H7 (cell line): ENCODE data around the gene KRT80. TPM values are rescaled to one million over a fixed set of nuclear protein-coding genes. Genes with fewer than 3 reads are reported as not detected.

Source experiments
- DNase-seq: peaks from one replicate; pipeline ENCODE4 v3.0.0; 2012
- H3K27me3 ChIP-seq: 2 replicates; pipeline ENCODE4 v1.6.0; 2011; ENCODE audit warnings: mild to moderate bottlenecking, low read length; ENCODE audit not compliant: control insufficient read depth, insufficient read depth
- H3K36me3 ChIP-seq: replicated peaks from 2 replicates; pipeline ENCODE4 v1.5.1; 2011; ENCODE audit warnings: low read length; ENCODE audit not compliant: control insufficient read depth, insufficient read depth
- H3K4me3 ChIP-seq: 2 replicates; pipeline ENCODE4 v1.5.1; 2011; ENCODE audit warnings: low read depth, mild to moderate bottlenecking, control low read depth, low read length, moderate library complexity; ENCODE audit not compliant: insufficient read depth
- total RNA-seq: library from RNA; depleted of rRNA; stranded (reverse); fragments of >200 nt; shearing (Covaris generic); gene quantifications from 2 replicates; pipeline ENCODE4 v1.2.3, GENCODE V29; 2014

Gene KRT80
- total RNA-seq, 1 experiment from 2014 or later, result not detected

GRCh38 chr12:52200781-52201450 lies 9.1 kb upstream of the KRT80 start:
- H3K36me3 ChIP-seq, result no peaks in the 10 kb centered on the region
- no peaks in the 10 kb centered on the region for H3K27me3 ChIP-seq
- H3K4me3 ChIP-seq, result no peak overlapping the region
- DNase-seq, result peak; percentile 74

GRCh38 chr12:52200086-52200780 lies 8.4 kb upstream of the KRT80 start:
- Histone ChIP-seq H3K4me3 (no peak overlapping the region), H3K36me3 (no peaks in the 10 kb centered on the region), H3K27me3 (no peaks in the 10 kb centered on the region)
- peak; percentile 91 for DNase-seq

- no peak overlapping the region for H3K4me3 ChIP-seq
- no peak for DNase-seq
- no peaks in the 10 kb centered on the region for H3K27me3 ChIP-seq
- H3K36me3 ChIP-seq, result no peaks in the 10 kb centered on the region
These were observed 7.6 kb upstream of the KRT80 start for GRCh38 chr12:52199294-52199919.

GRCh38 chr12:52198454-52199215 lies 6.8 kb upstream of the KRT80 start:
- no peak for DNase-seq
- H3K27me3 ChIP-seq, result no peaks in the 10 kb centered on the region

GRCh38 chr12:52197371-52198231 lies 5.8 kb upstream of the KRT80 start:
- H3K4me3 ChIP-seq, result no peak overlapping the region
- DNase-seq, result no peak
- no peaks in the 10 kb centered on the region for H3K36me3 ChIP-seq
- no peaks in the 10 kb centered on the region for H3K27me3 ChIP-seq

More at GRCh38 chr12:52198454-52199215, 6.8 kb upstream of the KRT80 start:
- H3K4me3 ChIP-seq, result no peak overlapping the region
- no peaks in the 10 kb centered on the region for H3K36me3 ChIP-seq

GRCh38 chr12:52195065-52195730 lies 3.4 kb upstream of the KRT80 start:
- DNase-seq, result no peak
- Histone ChIP-seq H3K27me3 (no peaks in the 10 kb centered on the region), H3K4me3 (no peak overlapping the region)

GRCh38 chr12:52193991-52194390 lies 2.2 kb upstream of the KRT80 start:
- DNase-seq, result no peak
- H3K36me3 ChIP-seq, result no peaks in the 10 kb centered on the region
- no peaks in the 10 kb centered on the region for H3K27me3 ChIP-seq
- H3K4me3 ChIP-seq, result no peak overlapping the region

More at GRCh38 chr12:52195065-52195730, 3.4 kb upstream of the KRT80 start:
- H3K36me3 ChIP-seq, result no peaks in the 10 kb centered on the region

GRCh38 chr12:52193532-52193931 lies 1.7 kb upstream of the KRT80 start:
- Histone ChIP-seq H3K27me3 (no peaks in the 10 kb centered on the region), H3K36me3 (no peaks in the 10 kb centered on the region), H3K4me3 (no peak overlapping the region)
- DNase-seq, result no peak

- DNase-seq, result no peak
- Histone ChIP-seq H3K36me3 (no peaks in the 10 kb centered on the region), H3K4me3 (no peak overlapping the region), H3K27me3 (no peaks in the 10 kb centered on the region)
These were observed 719 bp downstream of the KRT80 start for GRCh38 chr12:52190860-52191729.

- Histone ChIP-seq H3K27me3 (no peaks in the 10 kb centered on the region), H3K4me3 (no peak overlapping the region), H3K36me3 (no peaks in the 10 kb centered on the region)
- peak; percentile 56 for DNase-seq
These were observed 2.2 kb downstream of the KRT80 start for GRCh38 chr12:52189376-52190174.

- DNase-seq, result no peak
- no peak overlapping the region for H3K4me3 ChIP-seq
These were observed 3.2 kb downstream of the KRT80 start for GRCh38 chr12:52188658-52189057.

GRCh38 chr12:52187640-52188039 lies 4.2 kb downstream of the KRT80 start:
- no peaks in the 10 kb centered on the region for H3K36me3 ChIP-seq
- no peaks in the 10 kb centered on the region for H3K27me3 ChIP-seq
- H3K4me3 ChIP-seq, result no peak overlapping the region
- no peak for DNase-seq

More at GRCh38 chr12:52188658-52189057, 3.2 kb downstream of the KRT80 start:
- H3K36me3 ChIP-seq, result no peaks in the 10 kb centered on the region
- H3K27me3 ChIP-seq, result no peaks in the 10 kb centered on the region
